ENCODE measurements around the gene AP1S3. TPM values are rescaled to one million over a fixed set of nuclear protein-coding genes. Genes with fewer than 3 reads are reported as not detected.

Gene AP1S3
- total RNA-seq, 1 donor from 2014 or later, result 5.1 TPM

DNA sequence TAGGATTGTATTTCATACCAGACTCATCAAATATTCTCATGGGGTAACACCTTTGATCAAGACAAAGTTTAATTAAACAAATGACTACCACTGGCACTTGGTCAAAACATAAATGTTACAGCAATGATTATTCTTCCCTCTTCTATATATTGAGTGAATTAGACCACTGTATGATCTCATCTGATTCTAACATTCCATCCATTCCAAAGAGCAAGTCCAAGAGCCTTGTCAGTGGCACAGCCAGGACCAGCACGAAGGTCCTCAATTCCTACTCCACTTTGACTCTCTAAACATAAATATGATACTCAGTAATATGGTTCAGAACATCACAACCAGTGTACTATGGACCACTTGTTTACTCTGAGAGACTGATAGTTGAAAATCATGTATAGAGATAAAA lies 86.4 kb downstream of the AP1S3 start:
- no peak overlapping the region for H2AFZ ChIP-seq (replicated peaks)

DNA sequence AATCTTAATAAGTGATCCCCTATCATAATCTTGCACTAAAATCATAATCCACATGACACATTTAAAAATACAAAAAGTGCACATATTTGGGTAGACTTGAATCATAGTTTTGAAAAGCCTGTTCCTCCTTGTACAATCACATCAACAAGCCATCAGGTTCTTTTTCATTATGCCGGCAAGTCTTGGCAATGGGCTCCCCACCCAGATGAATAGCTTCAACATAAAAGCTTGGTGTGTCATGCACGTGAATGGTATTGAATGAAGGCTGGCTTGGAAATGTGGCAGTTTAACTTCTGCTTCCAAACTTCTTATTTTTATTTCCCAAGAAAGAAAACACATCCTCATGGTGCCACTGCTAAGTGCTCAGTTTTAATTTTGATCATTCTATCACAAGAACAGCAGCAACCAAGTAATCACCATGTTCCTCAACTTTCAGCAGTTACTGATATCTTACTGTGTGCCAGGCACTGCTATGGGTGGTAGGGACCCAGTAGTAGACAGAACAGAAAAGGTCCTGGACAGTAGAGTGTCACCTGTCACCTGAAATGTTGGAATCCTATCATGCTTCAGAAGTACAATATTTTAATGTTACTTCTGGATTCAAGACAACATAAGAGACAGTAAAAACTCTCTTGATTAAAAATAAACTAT lies 89.9 kb downstream of the AP1S3 start:
- no peaks in the 10 kb centered on the region for H3K9me3 ChIP-seq (ENCODE audit: low read depth)
- H3K27ac Mint-ChIP-seq, result no peak overlapping the region
- peaks cover 10% of the 10 kb centered on the region for H3K4me1 Mint-ChIP-seq
- no peak overlapping the region for H3K4me2 ChIP-seq
- H2AFZ ChIP-seq (replicated peaks), result no peak overlapping the region
- H3K9ac ChIP-seq, result no peak overlapping the region
- H3K4me1 ChIP-seq, result no peaks in the 10 kb centered on the region
- H3K36me3 ChIP-seq, result no peaks in the 10 kb centered on the region
- H3K9me3 Mint-ChIP-seq, result no peaks in the 10 kb centered on the region
- TF ChIP-seq, protein P1, sequence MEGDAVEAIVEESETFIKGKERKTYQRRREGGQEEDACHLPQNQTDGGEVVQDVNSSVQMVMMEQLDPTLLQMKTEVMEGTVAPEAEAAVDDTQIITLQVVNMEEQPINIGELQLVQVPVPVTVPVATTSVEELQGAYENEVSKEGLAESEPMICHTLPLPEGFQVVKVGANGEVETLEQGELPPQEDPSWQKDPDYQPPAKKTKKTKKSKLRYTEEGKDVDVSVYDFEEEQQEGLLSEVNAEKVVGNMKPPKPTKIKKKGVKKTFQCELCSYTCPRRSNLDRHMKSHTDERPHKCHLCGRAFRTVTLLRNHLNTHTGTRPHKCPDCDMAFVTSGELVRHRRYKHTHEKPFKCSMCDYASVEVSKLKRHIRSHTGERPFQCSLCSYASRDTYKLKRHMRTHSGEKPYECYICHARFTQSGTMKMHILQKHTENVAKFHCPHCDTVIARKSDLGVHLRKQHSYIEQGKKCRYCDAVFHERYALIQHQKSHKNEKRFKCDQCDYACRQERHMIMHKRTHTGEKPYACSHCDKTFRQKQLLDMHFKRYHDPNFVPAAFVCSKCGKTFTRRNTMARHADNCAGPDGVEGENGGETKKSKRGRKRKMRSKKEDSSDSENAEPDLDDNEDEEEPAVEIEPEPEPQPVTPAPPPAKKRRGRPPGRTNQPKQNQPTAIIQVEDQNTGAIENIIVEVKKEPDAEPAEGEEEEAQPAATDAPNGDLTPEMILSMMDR (IDR thresholded peaks at IDR 0.05), result no peak
- no peak for TF ChIP-seq EZH2 (IDR thresholded peaks at IDR 0.05)
- no peak for TF ChIP-seq EZH2phosphoT487 (IDR thresholded peaks at IDR 0.05)
- H3K4me3 Mint-ChIP-seq, result no peak overlapping the region
- no peaks in the 10 kb centered on the region for H3F3A ChIP-seq (ENCODE audit: low read depth)
- no peak overlapping the region for H3K4me3 ChIP-seq
- DNase-seq (ENCODE audit: low spot score), result no peak
- no peaks in the 10 kb centered on the region for H3K79me2 ChIP-seq (ENCODE audit: low read depth)
- no peaks in the 10 kb centered on the region for H4K20me1 ChIP-seq (ENCODE audit: low read depth)
- H3K27me3 ChIP-seq, result no peaks in the 10 kb centered on the region
- no peak overlapping the region for H3K27ac ChIP-seq
- peaks cover 2% of the 10 kb centered on the region for H3K27me3 Mint-ChIP-seq (ENCODE audit: insufficient read depth, low read depth)
- H3K36me3 Mint-ChIP-seq, result no peaks in the 10 kb centered on the region

More for the DNA sequence above, 86.4 kb downstream of the AP1S3 start:
- no peaks in the 10 kb centered on the region for H3K4me1 ChIP-seq
- no peaks in the 10 kb centered on the region for H3K36me3 ChIP-seq
- H3K4me1 Mint-ChIP-seq, result peaks cover 3% of the 10 kb centered on the region
- H3K79me2 ChIP-seq (ENCODE audit: low read depth), result no peaks in the 10 kb centered on the region
- H4K20me1 ChIP-seq (ENCODE audit: low read depth), result no peaks in the 10 kb centered on the region
- no peaks in the 10 kb centered on the region for H3K27me3 ChIP-seq
- H3K4me2 ChIP-seq, result no peak overlapping the region
- H3K27ac ChIP-seq, result no peak overlapping the region
- no peaks in the 10 kb centered on the region for H3K9me3 ChIP-seq (ENCODE audit: low read depth)
- no peak overlapping the region for H3K4me3 Mint-ChIP-seq
- no peak overlapping the region for H3K4me3 ChIP-seq
- no peaks in the 10 kb centered on the region for H3K27me3 Mint-ChIP-seq (ENCODE audit: insufficient read depth, low read depth)
- no peak overlapping the region for H3K27ac Mint-ChIP-seq
- no peaks in the 10 kb centered on the region for H3F3A ChIP-seq (ENCODE audit: low read depth)
- DNase-seq (ENCODE audit: low spot score), result no peak
- no peak overlapping the region for H3K9ac ChIP-seq
- no peaks in the 10 kb centered on the region for H3K36me3 Mint-ChIP-seq
- no peaks in the 10 kb centered on the region for H3K9me3 Mint-ChIP-seq
- TF ChIP-seq EZH2 (IDR thresholded peaks at IDR 0.05) (no peak), EZH2phosphoT487 (IDR thresholded peaks at IDR 0.05) (no peak)
- TF ChIP-seq, protein P1 (IDR thresholded peaks at IDR 0.05), result no peak

DNA sequence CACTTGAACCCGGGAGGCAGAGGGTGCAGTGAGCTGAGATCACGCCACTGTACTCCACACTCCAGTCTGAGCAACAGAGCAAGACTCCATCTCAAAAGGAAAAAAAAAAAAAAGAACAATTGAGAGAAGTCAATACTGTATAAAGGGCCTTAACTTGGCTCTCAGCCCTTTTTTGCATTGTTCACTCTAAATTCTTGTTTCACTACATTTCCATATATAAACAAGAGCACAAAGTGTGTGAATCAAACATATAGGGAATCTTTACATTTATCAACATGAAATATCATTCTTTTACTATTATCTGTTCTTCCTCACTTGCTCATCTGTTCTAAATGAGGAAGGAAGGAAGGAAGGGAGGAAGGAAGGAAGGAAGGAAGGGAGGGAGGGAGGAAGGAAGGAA lies 90.8 kb downstream of the AP1S3 start:
- peaks cover 10% of the 10 kb centered on the region for H3K4me1 Mint-ChIP-seq
- no peak for DNase-seq (ENCODE audit: low spot score)
- H3K9me3 Mint-ChIP-seq, result no peaks in the 10 kb centered on the region
- no peaks in the 10 kb centered on the region for H3K27me3 ChIP-seq
- peaks cover 2% of the 10 kb centered on the region for H3K27me3 Mint-ChIP-seq (ENCODE audit: insufficient read depth, low read depth)
- no peaks in the 10 kb centered on the region for H3K4me1 ChIP-seq
- H3K9ac ChIP-seq, result no peak overlapping the region
- no peaks in the 10 kb centered on the region for H3F3A ChIP-seq (ENCODE audit: low read depth)
- no peak overlapping the region for H3K4me2 ChIP-seq
- no peaks in the 10 kb centered on the region for H4K20me1 ChIP-seq (ENCODE audit: low read depth)
- TF ChIP-seq EZH2phosphoT487 (IDR thresholded peaks at IDR 0.05) (no peak), EZH2 (IDR thresholded peaks at IDR 0.05) (no peak)
- TF ChIP-seq, protein P1 (IDR thresholded peaks at IDR 0.05), result no peak
- no peak overlapping the region for H3K4me3 ChIP-seq
- H3K27ac ChIP-seq, result no peak overlapping the region
- no peak overlapping the region for H3K27ac Mint-ChIP-seq
- H3K79me2 ChIP-seq (ENCODE audit: low read depth), result no peaks in the 10 kb centered on the region
- no peak overlapping the region for H3K4me3 Mint-ChIP-seq
- no peak overlapping the region for H2AFZ ChIP-seq (replicated peaks)
- no peaks in the 10 kb centered on the region for H3K36me3 Mint-ChIP-seq
- no peaks in the 10 kb centered on the region for H3K9me3 ChIP-seq (ENCODE audit: low read depth)
- no peaks in the 10 kb centered on the region for H3K36me3 ChIP-seq
